SK-N-MC (cell line): ENCODE results near the gene UQCRQ.

Experiments used
- DNase-seq: peaks from one replicate; pipeline ENCODE4 v3.0.0-alpha.2; 2011; ENCODE audit warnings: low read depth, low spot score
- H3K27ac ChIP-seq: fragments of 200-600 bp; sonication (generic); 2 replicates; pipeline ENCODE4 v1.5.1; 2016; ENCODE audit warnings: mixed run types
- H3K36me3 ChIP-seq: fragments of 200-600 bp; sonication (generic); 2 replicates; pipeline ENCODE4 v1.6.1; 2017; ENCODE audit warnings: antibody characterized with exemption, low read length, mixed read lengths; ENCODE audit not compliant: insufficient read depth
- H3K4me3 ChIP-seq: fragments of 200-600 bp; sonication (generic); 2 replicates; pipeline ENCODE4 v1.5.1; 2016
- H3K9ac ChIP-seq: fragments of 200-600 bp; sonication (generic); 2 replicates; pipeline ENCODE4 v1.8.0; 2017; ENCODE audit warnings: mixed run types, mixed read lengths; ENCODE audit not compliant: insufficient read length
- H3K9me3 ChIP-seq: fragments of 200-600 bp; sonication (generic); 2 replicates; pipeline ENCODE4 v1.6.1; 2017; ENCODE audit warnings: low read depth, mild to moderate bottlenecking, antibody characterized with exemption, low read length, moderate library complexity, mixed read lengths
- EZH2 ChIP-seq: fragments of 200-600 bp; sonication (generic); IDR thresholded peaks from one replicate; pipeline ENCODE4 v1.6.1; 2017; ENCODE audit warnings: antibody characterized with exemption
- FOXP2 ChIP-seq: optimal IDR thresholded peaks from 2 replicates; pipeline ENCODE3; 2011; ENCODE audit warnings: mild to moderate bottlenecking, moderate library complexity; ENCODE audit not compliant: insufficient read depth; ENCODE audit errors: extremely low read length, control extremely low read depth
- POLR2AphosphoS5 ChIP-seq: IDR thresholded peaks from 2 replicates; pipeline ENCODE4 v1.6.1; 2012; ENCODE audit warnings: mild to moderate bottlenecking, low read depth, low read length, borderline replicate concordance

Gene UQCRQ

GRCh38 chr5:132830436-132831094 is 35.9 kb upstream of the UQCRQ start, which contains the start of gene SHROOM1:
Gene SHROOM1 (minus strand): TSS chr5:132830647. CDS start chr5:132826140, 4,507 bp downstream.
- H3K4me3 ChIP-seq, result peak within 1 kb of the TSS; percentile 85
- H3K9ac ChIP-seq, result peak within 1 kb of the TSS; percentile 69
- TF ChIP-seq EZH2, result no peak
- TF ChIP-seq FOXP2, result no peak
- no peak for TF ChIP-seq POLR2AphosphoS5
- no peak for DNase-seq
- H3K27ac ChIP-seq, result no peak within 1 kb of the TSS
- no peaks in the 10 kb centered on the region for H3K9me3 ChIP-seq
- no peaks in the 10 kb centered on the region for H3K36me3 ChIP-seq

GRCh38 chr5:132831095-132831860 is 35.2 kb upstream of the UQCRQ start:
- DNase-seq, result no peak
- no peak overlapping the region for H3K9ac ChIP-seq
- H3K27ac ChIP-seq, result no peak overlapping the region

GRCh38 chr5:132832612-132833011 is 33.8 kb upstream of the UQCRQ start:
- TF ChIP-seq POLR2AphosphoS5 (no peak), FOXP2 (no peak), EZH2 (no peak)
- Histone ChIP-seq H3K9me3 (no peaks in the 10 kb centered on the region), H3K4me3 (no peak overlapping the region), H3K27ac (no peak overlapping the region), H3K36me3 (no peaks in the 10 kb centered on the region), H3K9ac (no peak overlapping the region)
- DNase-seq, result no peak

More at GRCh38 chr5:132831095-132831860, 35.2 kb upstream of the UQCRQ start:
- TF ChIP-seq EZH2 (no peak), POLR2AphosphoS5 (no peak), FOXP2 (no peak)
- H3K4me3 ChIP-seq, result no peak overlapping the region
- no peaks in the 10 kb centered on the region for H3K9me3 ChIP-seq
- no peaks in the 10 kb centered on the region for H3K36me3 ChIP-seq

GRCh38 chr5:132834057-132834456 is 32.4 kb upstream of the UQCRQ start:
- no peak overlapping the region for H3K9ac ChIP-seq
- TF ChIP-seq POLR2AphosphoS5, result no peak
- TF ChIP-seq EZH2, result no peak
- TF ChIP-seq FOXP2, result no peak
- H3K36me3 ChIP-seq, result no peaks in the 10 kb centered on the region
- H3K9me3 ChIP-seq, result no peaks in the 10 kb centered on the region
- H3K4me3 ChIP-seq, result no peak overlapping the region
- no peak for DNase-seq
- H3K27ac ChIP-seq, result no peak overlapping the region

- no peak overlapping the region for H3K27ac ChIP-seq
- no peaks in the 10 kb centered on the region for H3K36me3 ChIP-seq
- TF ChIP-seq POLR2AphosphoS5 (no peak), FOXP2 (no peak), EZH2 (no peak)
- DNase-seq, result no peak
- H3K9me3 ChIP-seq, result no peaks in the 10 kb centered on the region
- H3K4me3 ChIP-seq, result no peak overlapping the region
- H3K9ac ChIP-seq, result no peak overlapping the region
Observed at GRCh38 chr5:132836852-132837251, 29.6 kb upstream of the UQCRQ start.

GRCh38 chr5:132837868-132838267 is 28.6 kb upstream of the UQCRQ start:
- H3K36me3 ChIP-seq, result no peaks in the 10 kb centered on the region
- TF ChIP-seq FOXP2, result no peak
- no peak for TF ChIP-seq POLR2AphosphoS5
- no peak for TF ChIP-seq EZH2
- no peak overlapping the region for H3K27ac ChIP-seq
- no peaks in the 10 kb centered on the region for H3K9me3 ChIP-seq
- DNase-seq, result no peak
- no peak overlapping the region for H3K4me3 ChIP-seq
- no peak overlapping the region for H3K9ac ChIP-seq

- Histone ChIP-seq H3K36me3 (no peaks in the 10 kb centered on the region), H3K27ac (no peak overlapping the region), H3K4me3 (no peak overlapping the region), H3K9ac (no peak overlapping the region), H3K9me3 (no peaks in the 10 kb centered on the region)
- DNase-seq, result no peak
- TF ChIP-seq POLR2AphosphoS5 (no peak), FOXP2 (no peak)
Observed at GRCh38 chr5:132838516-132839282, 27.7 kb upstream of the UQCRQ start.
